ENCODE results near the gene IL36RN.
A peak's percentile ranks its signal among the peaks of the same experiment; 100 is the strongest.

IL36RN gene

GRCh38 chr2:113050921-113051895, 7.8 kb upstream of the IL36RN start:
- no peak for DNase-seq

GRCh38 chr2:113052396-113052917, 6.5 kb upstream of the IL36RN start, which contains the start of gene IL36B:
TSS of gene IL36B (minus strand) at chr2:113052867.
- no peak for DNase-seq

- DNase-seq, result no peak
These were observed 5.3 kb upstream of the IL36RN start for GRCh38 chr2:113053666-113054065.

GRCh38 chr2:113054066-113054465, 4.9 kb upstream of the IL36RN start:
- no peak for DNase-seq

- peak; percentile 17 for DNase-seq
These were observed 2.5 kb upstream of the IL36RN start for GRCh38 chr2:113056521-113056920.

- no peak for DNase-seq
These were observed 1.9 kb upstream of the IL36RN start for GRCh38 chr2:113057117-113057516.

GRCh38 chr2:113058411-113058994, 495 bp upstream of the IL36RN start:
- DNase-seq, result no peak

GRCh38 chr2:113060396-113060795, 1.4 kb downstream of the IL36RN start:
- no peak for DNase-seq

- DNase-seq, result no peak
These were observed 1.8 kb downstream of the IL36RN start for GRCh38 chr2:113060796-113061195.

GRCh38 chr2:113061241-113061640, 2.2 kb downstream of the IL36RN start:
- DNase-seq, result no peak

GRCh38 chr2:113061896-113062770, 3.1 kb downstream of the IL36RN start:
- no peak for DNase-seq

GRCh38 chr2:113064281-113064680, 5.3 kb downstream of the IL36RN start:
- DNase-seq, result no peak

- DNase-seq, result no peak
These were observed 5.9 kb downstream of the IL36RN start for GRCh38 chr2:113064898-113065297.

GRCh38 chr2:113067681-113068080, 8.7 kb downstream of the IL36RN start, which contains the start of gene IL1F10:
TSS of gene IL1F10 (plus strand) at chr2:113067970. CDS start at chr2:113072739, 4,769 bp downstream.
- no peak for DNase-seq

- DNase-seq, result no peak
These were observed 9.3 kb downstream of the IL36RN start for GRCh38 chr2:113068249-113068648.

GRCh38 chr2:113068706-113069485, 9.9 kb downstream of the IL36RN start:
- no peak for DNase-seq

- DNase-seq, result no peak
These were observed 10.9 kb downstream of the IL36RN start for GRCh38 chr2:113069676-113070605.

GRCh38 chr2:113070606-113070975, 11.6 kb downstream of the IL36RN start:
- no peak for DNase-seq

GRCh38 chr2:113072584-113072983, 13.6 kb downstream of the IL36RN start:
- no peak for DNase-seq

GRCh38 chr2:113073325-113073834, 14.4 kb downstream of the IL36RN start:
- no peak for DNase-seq

- no peak for DNase-seq
These were observed 16.0 kb downstream of the IL36RN start for GRCh38 chr2:113075030-113075429.

All from stimulated activated CD4-positive, alpha-beta T cell treated with anti-CD3 and anti-CD28 coated beads, Interleukin-4, amount 100 ng/mL, for 24 hours (primary cell).